ENCODE measurements around the gene ATXN7.

GRCh38 chr3:63942528-63942927 is 78.9 kb downstream of the ATXN7 start:
- no peak for TF ChIP-seq CTCF (IDR thresholded peaks at IDR 0.05; ENCODE audit: low read depth, low read length, missing input control)
- no peak for TF ChIP-seq ATF3 (IDR thresholded peaks at IDR 0.05)
- TF ChIP-seq REST (IDR thresholded peaks at IDR 0.05) = no peak
- no peak for TF ChIP-seq RAD21 (IDR thresholded peaks at IDR 0.05)
- TF ChIP-seq MAX (IDR thresholded peaks at IDR 0.05) = no peak
- no peak for TF ChIP-seq EGR1 (IDR thresholded peaks at IDR 0.05; ENCODE audit: low read depth in 2 of 2)
- no peak for TF ChIP-seq TAF1 (conservative IDR thresholded peaks at IDR 0.05)
- TF ChIP-seq ZBTB33 (IDR thresholded peaks at IDR 0.05) = no peak
- TF ChIP-seq SP1 (IDR thresholded peaks at IDR 0.05) = no peak
- no peak for TF ChIP-seq RXRA (IDR thresholded peaks at IDR 0.05)

Data from liver (tissue), 3 donors.